MCF 10A (cell line): ENCODE results near the gene EHD3. TPM values are rescaled to one million over a fixed set of nuclear protein-coding genes. Genes with fewer than 3 reads are reported as not detected.

Experiments
- BruUV-seq: library from RNA; stranded (reverse); fragments of 400-500 nt; replicated peaks from 2 replicates; lab custom pipeline; 2021; lab: Mats Ljungman, UMichigan
- CTCF ChIA-PET: fragments of 300-600 bp; sonication (Branson Sonifier 250); formaldehyde crosslinking; extraction: SDS; loops from one replicate; lab custom pipeline; 2021; ENCODE audit warnings: antibody characterized with exemption, inconsistent platforms; lab: Yijun Ruan, JAX
- POLR2A ChIA-PET: fragments of 300-600, 350-650 bp; sonication (Branson Sonifier 250); formaldehyde crosslinking; extraction: SDS; loops from one replicate; lab custom pipeline; 2020; ENCODE audit warnings: antibody characterized with exemption, inconsistent platforms; lab: Yijun Ruan, JAX
- DNase-seq: peaks from one replicate; pipeline ENCODE4 v3.0.0-alpha.2; 2018; ENCODE audit not compliant: unreplicated experiment
- H3K27ac Mint-ChIP-seq: one replicate; pipeline ENCODE4 v1.8.0; 2022; ENCODE audit warnings: mild to moderate bottlenecking, low read depth, mixed read lengths; ENCODE audit not compliant: unreplicated experiment
- H3K27me3 Mint-ChIP-seq: one replicate; pipeline ENCODE4 v1.8.0; 2022; ENCODE audit warnings: mixed read lengths; ENCODE audit not compliant: insufficient read depth, unreplicated experiment
- H3K36me3 Mint-ChIP-seq: one replicate; pipeline ENCODE4 v1.8.0; 2022; ENCODE audit warnings: mild to moderate bottlenecking, moderate library complexity, mixed read lengths; ENCODE audit not compliant: insufficient read depth, unreplicated experiment
- H3K4me1 Mint-ChIP-seq: one replicate; pipeline ENCODE4 v1.8.0; 2022; ENCODE audit warnings: mixed read lengths; ENCODE audit not compliant: insufficient read depth, unreplicated experiment
- H3K4me3 Mint-ChIP-seq: one replicate; pipeline ENCODE4 v1.8.0; 2022; ENCODE audit warnings: mild to moderate bottlenecking, moderate library complexity, mixed read lengths; ENCODE audit not compliant: unreplicated experiment
- H3K9me3 Mint-ChIP-seq: one replicate; pipeline ENCODE4 v1.8.0; 2022; ENCODE audit warnings: mixed read lengths; ENCODE audit not compliant: unreplicated experiment
- intact Hi-C: fragments of 100-400 bp; cut with micrococcal nuclease; formaldehyde crosslinking; loops from 2 replicates; pipeline ENCODE4 v1.14.1; 2022
- total RNA-seq: library from RNA; stranded (reverse); gene quantifications from 2 replicates; pipeline ENCODE4 v1.2.3, GENCODE V29; 2022
- TF ChIP-seq, protein P1 (sequence below): fragments of 200-600 bp; IDR thresholded peaks from one replicate; pipeline ENCODE4 v1.8.0; 2022; ENCODE audit warnings: antibody characterized with exemption, mild to moderate bottlenecking; ENCODE audit not compliant: unreplicated experiment

Gene EHD3
- total RNA-seq, 1 experiment from 2014 or later = 0.49 TPM

DNA sequence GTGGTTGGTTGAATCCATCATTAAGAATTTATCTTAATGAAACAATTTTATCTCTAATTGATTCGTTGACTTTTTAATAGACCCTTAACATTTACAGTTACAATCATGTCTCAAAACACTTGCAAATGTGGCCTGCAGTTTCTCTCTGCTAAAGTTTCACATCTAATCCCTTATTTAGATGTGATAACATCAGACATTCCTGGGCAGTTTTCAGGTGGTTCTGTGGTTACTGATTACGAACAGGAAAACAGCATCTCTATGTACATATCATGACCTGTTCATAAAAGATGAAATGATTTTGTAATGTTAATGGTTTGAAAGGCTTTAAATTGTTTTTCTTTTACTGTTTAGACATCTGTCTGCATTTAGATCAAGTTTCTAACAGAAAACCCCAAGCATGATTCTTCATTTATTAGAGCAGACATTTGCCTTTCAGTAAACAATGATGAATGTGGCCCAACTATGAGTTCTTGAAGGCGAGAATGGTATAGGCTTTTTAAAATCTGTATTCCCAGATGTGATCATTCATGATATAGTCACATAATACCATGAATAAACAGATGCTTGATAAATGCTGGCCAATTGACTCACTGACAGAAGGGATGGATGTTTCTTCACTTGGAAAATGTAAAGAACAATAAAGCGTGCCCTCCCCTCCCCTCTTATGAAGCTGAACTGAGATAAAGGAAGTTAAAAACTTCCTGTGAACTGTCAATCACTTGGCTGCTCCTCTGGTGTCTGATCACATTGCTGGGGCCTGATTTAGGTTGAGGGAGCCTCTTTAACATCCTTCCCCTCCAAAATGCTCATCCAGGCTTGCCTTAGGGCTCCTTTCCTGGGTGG, 20.1 kb upstream of the EHD3 start:
- Mint-ChIP-seq H3K27ac (no peak overlapping the region), H3K36me3 (no peaks in the 10 kb centered on the region), H3K4me1 (no peaks in the 10 kb centered on the region), H3K9me3 (no peaks in the 10 kb centered on the region), H3K4me3 (no peak overlapping the region), H3K27me3 (peaks cover 13% of the 10 kb centered on the region)
- intact Hi-C loops = no loop called here
- ChIA-PET POLR2A (no interaction called here), CTCF (no interaction called here)
- no peak for DNase-seq
- no TSS peak for BruUV-seq
- TF ChIP-seq, protein P1, sequence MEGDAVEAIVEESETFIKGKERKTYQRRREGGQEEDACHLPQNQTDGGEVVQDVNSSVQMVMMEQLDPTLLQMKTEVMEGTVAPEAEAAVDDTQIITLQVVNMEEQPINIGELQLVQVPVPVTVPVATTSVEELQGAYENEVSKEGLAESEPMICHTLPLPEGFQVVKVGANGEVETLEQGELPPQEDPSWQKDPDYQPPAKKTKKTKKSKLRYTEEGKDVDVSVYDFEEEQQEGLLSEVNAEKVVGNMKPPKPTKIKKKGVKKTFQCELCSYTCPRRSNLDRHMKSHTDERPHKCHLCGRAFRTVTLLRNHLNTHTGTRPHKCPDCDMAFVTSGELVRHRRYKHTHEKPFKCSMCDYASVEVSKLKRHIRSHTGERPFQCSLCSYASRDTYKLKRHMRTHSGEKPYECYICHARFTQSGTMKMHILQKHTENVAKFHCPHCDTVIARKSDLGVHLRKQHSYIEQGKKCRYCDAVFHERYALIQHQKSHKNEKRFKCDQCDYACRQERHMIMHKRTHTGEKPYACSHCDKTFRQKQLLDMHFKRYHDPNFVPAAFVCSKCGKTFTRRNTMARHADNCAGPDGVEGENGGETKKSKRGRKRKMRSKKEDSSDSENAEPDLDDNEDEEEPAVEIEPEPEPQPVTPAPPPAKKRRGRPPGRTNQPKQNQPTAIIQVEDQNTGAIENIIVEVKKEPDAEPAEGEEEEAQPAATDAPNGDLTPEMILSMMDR = no peak

DNA sequence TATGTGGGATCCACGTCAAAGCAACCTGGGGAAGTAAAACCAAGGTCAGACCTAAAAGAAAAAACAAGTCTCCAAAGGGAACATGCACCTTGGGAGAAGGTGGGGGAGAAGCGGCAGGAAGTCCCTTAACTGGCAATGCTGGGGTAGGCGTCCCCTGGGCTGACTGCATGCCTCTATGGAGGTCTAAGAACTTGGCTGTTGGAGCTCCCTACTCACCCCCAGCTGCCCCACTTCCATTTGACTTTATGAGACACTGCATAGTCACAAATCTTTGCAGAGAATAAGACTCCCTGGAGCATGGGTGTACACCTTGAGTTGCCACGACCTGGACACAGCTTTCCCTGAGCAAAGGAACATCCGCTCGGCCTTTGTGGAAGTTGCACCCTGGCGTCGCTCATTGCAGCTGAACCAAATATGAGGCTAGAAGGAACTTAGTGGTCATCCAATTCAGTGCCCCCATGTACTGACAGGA, 19.5 kb upstream of the EHD3 start:
- H3K27me3 Mint-ChIP-seq = peaks cover 19% of the 10 kb centered on the region
- no peaks in the 10 kb centered on the region for H3K36me3 Mint-ChIP-seq
- TF ChIP-seq, protein P1 = no peak
- no peak overlapping the region for H3K27ac Mint-ChIP-seq
- intact Hi-C loops = no loop called here
- CTCF ChIA-PET = no interaction called here
- POLR2A ChIA-PET = no interaction called here
- no peaks in the 10 kb centered on the region for H3K9me3 Mint-ChIP-seq
- H3K4me3 Mint-ChIP-seq = no peak overlapping the region
- no peaks in the 10 kb centered on the region for H3K4me1 Mint-ChIP-seq
- no TSS peak for BruUV-seq
- no peak for DNase-seq

DNA sequence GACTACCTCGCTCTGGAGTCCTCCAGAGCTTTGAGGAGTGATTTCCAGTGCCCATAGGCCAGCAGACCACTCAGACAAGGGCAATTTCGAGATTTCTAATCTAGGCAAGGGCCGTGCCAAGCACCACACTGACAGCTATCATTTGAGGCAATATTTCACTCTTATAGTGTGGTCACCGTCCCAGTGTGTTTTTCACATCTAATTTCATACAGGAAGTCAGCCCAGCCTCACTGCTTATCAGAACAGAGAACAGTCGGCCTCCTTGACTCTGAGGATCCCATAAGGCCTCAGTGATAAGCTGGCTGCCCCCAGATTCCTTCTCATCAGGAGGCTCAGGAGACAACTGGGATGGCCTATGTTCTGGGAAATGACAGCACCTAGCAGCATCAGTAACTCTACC, 17.2 kb upstream of the EHD3 start:
- ChIA-PET POLR2A (no interaction called here), CTCF (no interaction called here)
- no TSS peak for BruUV-seq
- no peak overlapping the region for H3K27ac Mint-ChIP-seq
- H3K36me3 Mint-ChIP-seq = no peaks in the 10 kb centered on the region
- no peak overlapping the region for H3K4me3 Mint-ChIP-seq
- DNase-seq = no peak
- H3K9me3 Mint-ChIP-seq = no peaks in the 10 kb centered on the region
- H3K27me3 Mint-ChIP-seq = peaks cover 42% of the 10 kb centered on the region
- no peaks in the 10 kb centered on the region for H3K4me1 Mint-ChIP-seq
- intact Hi-C loops = no loop called here
- TF ChIP-seq, protein P1 = no peak

DNA sequence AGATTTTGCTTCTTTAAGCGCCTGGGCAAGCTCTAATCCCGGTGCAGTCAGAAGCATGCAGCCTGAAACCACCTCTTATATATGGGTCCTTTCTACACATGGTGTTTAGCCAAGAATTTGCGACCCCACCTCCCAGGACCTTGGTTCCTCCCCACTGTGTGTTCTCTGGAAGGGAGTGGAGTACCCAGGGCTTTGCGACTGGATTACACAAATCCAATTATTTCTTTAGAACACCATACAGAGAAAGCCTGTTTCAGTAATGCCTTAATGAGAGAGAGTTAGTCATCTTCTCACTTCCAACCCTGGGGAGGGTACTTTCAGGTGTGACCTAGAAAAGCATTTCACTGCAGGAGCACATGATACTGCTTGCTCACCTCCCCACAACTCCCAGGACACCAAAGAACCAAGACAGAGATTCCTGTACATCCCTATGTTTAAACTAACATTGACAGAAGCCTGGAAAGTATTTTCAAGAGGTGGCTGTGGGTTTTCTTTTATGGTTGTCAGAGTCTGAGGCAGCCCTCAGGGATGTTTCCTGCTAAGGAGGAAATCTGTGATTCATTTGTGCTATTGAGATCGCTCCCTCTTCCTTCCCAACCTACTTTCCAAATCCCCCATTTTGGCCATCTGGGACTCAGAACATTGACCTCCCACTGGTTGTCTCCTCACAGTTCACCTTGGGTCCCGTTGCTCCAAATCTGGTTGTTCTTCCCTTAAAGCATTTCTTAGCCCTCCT, 16.3 kb upstream of the EHD3 start, which contains the start of gene CAPN14:
CAPN14 (minus strand) TSS at position 51 of the 736 bp plus-strand sequence. CDS start 12,068 bp downstream, outside the sequence.
- no peak within 1 kb of the TSS for H3K27ac Mint-ChIP-seq
- TF ChIP-seq, protein P1 = no peak
- BruUV-seq = no TSS peak
- no peaks in the 10 kb centered on the region for H3K36me3 Mint-ChIP-seq
- CTCF ChIA-PET = no interaction called here
- POLR2A ChIA-PET = no interaction called here
- intact Hi-C loops = no loop called here
- H3K4me1 Mint-ChIP-seq = no peaks in the 10 kb centered on the region
- DNase-seq = no peak
- H3K4me3 Mint-ChIP-seq = no peak within 1 kb of the TSS
- H3K27me3 Mint-ChIP-seq = peaks cover 51% of the 10 kb centered on the region
- H3K9me3 Mint-ChIP-seq = no peaks in the 10 kb centered on the region
